Posterior cingulate gyrus (tissue), 11 donors: ENCODE measurements around the gene BBC3.

ENCODE experiments used
- DNase-seq, 10 donors: peaks; one replicate each; pipeline versions ENCODE4 v3.0.0 to v3.0.0-alpha.2; 2020 to 2021; ENCODE audit warnings: mixed read lengths in 3 of 10
- intact Hi-C: fragments of 100-400 bp; cut with DNase I; formaldehyde crosslinking; loops from one replicate; pipeline ENCODE4 v1.15.1; 2023

The BBC3 gene

GRCh38 chr19:47209319-47210179 lies 21.4 kb downstream of the BBC3 start:
- DNase-seq, result no peak
- intact Hi-C loops, result loop anchor here (1.0 kb wide), 1 partner anchor 35 kb away; no protein-coding TSS in a partner anchor

GRCh38 chr19:47203254-47203653 lies 27.7 kb downstream of the BBC3 start:
- intact Hi-C loops, result no loop called here
- DNase-seq, result no peak

- intact Hi-C loops, result no loop called here
- no peak for DNase-seq
Measured at GRCh38 chr19:47200530-47200929, 30.5 kb downstream of the BBC3 start.

- no peak for DNase-seq
- intact Hi-C loops, result no loop called here
Measured at GRCh38 chr19:47197141-47197540, 33.9 kb downstream of the BBC3 start.

GRCh38 chr19:47195434-47195833 lies 35.6 kb downstream of the BBC3 start:
- intact Hi-C loops, result no loop called here
- DNase-seq, result no peak

GRCh38 chr19:47190167-47190727 lies 40.8 kb downstream of the BBC3 start:
- intact Hi-C loops, result no loop called here
- DNase-seq, result peak; percentile 16 to 87 (median 52)

- DNase-seq, result peak in 1 of 10 donors; percentile 22
- intact Hi-C loops, result no loop called here
Measured at GRCh38 chr19:47188507-47189033, 42.4 kb downstream of the BBC3 start.

GRCh38 chr19:47187797-47188196 lies 43.2 kb downstream of the BBC3 start:
- intact Hi-C loops, result no loop called here
- DNase-seq, result peak in 1 of 10 donors; percentile 6

GRCh38 chr19:47187335-47187655 lies 43.7 kb downstream of the BBC3 start:
- no peak for DNase-seq
- intact Hi-C loops, result no loop called here

GRCh38 chr19:47186446-47187334 lies 44.3 kb downstream of the BBC3 start:
- peak in 1 of 10 donors; percentile 54 for DNase-seq
- intact Hi-C loops, result no loop called here

GRCh38 chr19:47183601-47184000 lies 47.4 kb downstream of the BBC3 start:
- DNase-seq, result peak in 2 of 10 donors; percentile 7 to 21

GRCh38 chr19:47179653-47180310 lies 51.2 kb downstream of the BBC3 start:
- intact Hi-C loops, result no loop called here
- no peak for DNase-seq

More at GRCh38 chr19:47183601-47184000, 47.4 kb downstream of the BBC3 start:
- intact Hi-C loops, result no loop called here

- intact Hi-C loops, result no loop called here
- no peak for DNase-seq
Measured at GRCh38 chr19:47176627-47177090, 54.3 kb downstream of the BBC3 start.

- intact Hi-C loops, result no loop called here
- no peak for DNase-seq
Measured at GRCh38 chr19:47176071-47176626, 54.9 kb downstream of the BBC3 start.

- intact Hi-C loops, result no loop called here
- peak in 1 of 10 donors; percentile 56 for DNase-seq
Measured at GRCh38 chr19:47172666-47173455, 58.1 kb downstream of the BBC3 start.
